Measurements from ENCODE around the gene KLHL33.

DNA sequence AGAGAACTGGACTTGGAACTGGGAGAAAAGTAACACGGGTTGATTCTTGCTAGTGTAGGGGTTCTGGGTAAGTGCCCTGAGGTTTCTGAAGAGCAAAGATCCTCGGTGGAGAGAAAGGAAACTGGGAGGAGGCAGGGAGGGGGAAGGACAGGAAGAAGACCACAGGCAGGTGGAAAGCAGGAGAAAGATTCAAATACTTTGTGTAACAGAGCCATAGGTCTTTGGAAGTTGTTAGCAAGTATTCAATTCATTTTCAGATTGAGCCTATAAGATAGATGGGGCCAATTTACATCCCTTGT lies 34.6 kb upstream of the KLHL33 start:
- TF ChIP-seq, protein P1, sequence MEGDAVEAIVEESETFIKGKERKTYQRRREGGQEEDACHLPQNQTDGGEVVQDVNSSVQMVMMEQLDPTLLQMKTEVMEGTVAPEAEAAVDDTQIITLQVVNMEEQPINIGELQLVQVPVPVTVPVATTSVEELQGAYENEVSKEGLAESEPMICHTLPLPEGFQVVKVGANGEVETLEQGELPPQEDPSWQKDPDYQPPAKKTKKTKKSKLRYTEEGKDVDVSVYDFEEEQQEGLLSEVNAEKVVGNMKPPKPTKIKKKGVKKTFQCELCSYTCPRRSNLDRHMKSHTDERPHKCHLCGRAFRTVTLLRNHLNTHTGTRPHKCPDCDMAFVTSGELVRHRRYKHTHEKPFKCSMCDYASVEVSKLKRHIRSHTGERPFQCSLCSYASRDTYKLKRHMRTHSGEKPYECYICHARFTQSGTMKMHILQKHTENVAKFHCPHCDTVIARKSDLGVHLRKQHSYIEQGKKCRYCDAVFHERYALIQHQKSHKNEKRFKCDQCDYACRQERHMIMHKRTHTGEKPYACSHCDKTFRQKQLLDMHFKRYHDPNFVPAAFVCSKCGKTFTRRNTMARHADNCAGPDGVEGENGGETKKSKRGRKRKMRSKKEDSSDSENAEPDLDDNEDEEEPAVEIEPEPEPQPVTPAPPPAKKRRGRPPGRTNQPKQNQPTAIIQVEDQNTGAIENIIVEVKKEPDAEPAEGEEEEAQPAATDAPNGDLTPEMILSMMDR (IDR thresholded peaks at IDR 0.05) = no peak
- no peak for TF ChIP-seq POLR2A (IDR thresholded peaks at IDR 0.05)
